ENCODE results near the gene DNAI4. TPM values are rescaled to one million over a fixed set of nuclear protein-coding genes. Genes with fewer than 3 reads are reported as not detected.

DNAI4 gene
- total and polyA plus RNA-seq, 2 of the 8 experiments (the other 6 are each of a cell fraction or from before 2014, with no cell fraction given): 0.32 to 2.1 TPM

DNA sequence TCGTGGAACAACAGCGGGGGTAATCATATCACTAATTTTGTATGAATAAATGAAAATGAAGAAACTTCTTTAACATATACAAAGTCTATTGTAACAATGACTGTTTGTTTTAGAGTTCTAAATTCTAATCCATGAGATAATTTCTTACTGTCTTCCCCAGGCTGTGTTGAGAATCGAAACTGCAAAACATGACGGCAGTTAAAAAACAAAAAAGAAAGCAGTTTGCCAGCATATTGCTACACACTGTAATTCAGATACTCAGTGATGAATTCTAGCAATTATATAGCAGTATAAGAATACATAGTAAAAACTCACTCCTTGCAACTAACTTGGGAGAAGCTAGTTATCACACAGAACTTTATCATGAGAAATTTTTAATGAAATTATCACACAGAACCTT is 145.7 kb downstream of the DNAI4 start:
- CTCF ChIA-PET (ENCODE audit: partially characterized antibody): no interaction called here
- no peaks in the 10 kb centered on the region for H3K36me3 ChIP-seq (ENCODE audit: control insufficient read depth in 2 of 4, insufficient read depth in 4 of 4, low read length in 3 of 4)
- no peak for FAIRE-seq

More for the DNA sequence above, 145.7 kb downstream of the DNAI4 start:
- H3K9me3 ChIP-seq (ENCODE audit: insufficient read depth in 2 of 2, low read depth in 1 of 2, low read length in 1 of 2): peaks cover 4 to 9% of the 10 kb centered on the region in 2 experiments; a peak in 2 of 4 replicates
- H3K14ac ChIP-seq (ENCODE audit: insufficient read length): no peak overlapping the region
- no peak for TF ChIP-seq KDM1A (IDR thresholded peaks at IDR 0.05; ENCODE audit: borderline replicate concordance, low read length)
- no peak for TF ChIP-seq JUND (IDR thresholded peaks at IDR 0.05; ENCODE audit: low read length)
- TF ChIP-seq KDM5A (IDR thresholded peaks at IDR 0.05; ENCODE audit: low read length): no peak
- TF ChIP-seq HDAC6 (IDR thresholded peaks at IDR 0.05; ENCODE audit: low read depth, low read length): no peak
- no peak for TF ChIP-seq SAP30 (IDR thresholded peaks at IDR 0.05; ENCODE audit: insufficient read depth, insufficient replicate concordance, low read length)
- no peak for TF ChIP-seq CHD1 (IDR thresholded peaks at IDR 0.05; ENCODE audit: low read depth, low read length)
- no peak overlapping the region for H3K23ac ChIP-seq (ENCODE audit: insufficient read length)
- H3K4me1 ChIP-seq (replicated peaks in 1 of 4; ENCODE audit: control insufficient read depth in 3 of 4, insufficient read depth in 4 of 4, low read length in 3 of 4): no peaks in the 10 kb centered on the region
- no peak overlapping the region for H2BK20ac ChIP-seq (ENCODE audit: low read length)
- POLR2A ChIA-PET (ENCODE audit: partially characterized antibody): no interaction called here
- H3K18ac ChIP-seq (ENCODE audit: extremely low read depth, low read length): no peak overlapping the region
- H2BK5ac ChIP-seq (ENCODE audit: low read depth, low read length): no peak overlapping the region
- no peak overlapping the region for H2AFZ ChIP-seq (ENCODE audit: low read length)
- no peak overlapping the region for H3K4me3 ChIP-seq (ENCODE audit: extremely low read depth in 1 of 4, insufficient read depth in 2 of 4, low read depth in 3 of 4, low read length in 4 of 4)
- no peak for DNase-seq (ENCODE audit: low read depth in 1 of 2, low spot score in 2 of 2)
- no peak overlapping the region for H3K56ac ChIP-seq (replicated peaks; ENCODE audit: insufficient read length, low read depth, low read length)
- H4K8ac ChIP-seq (ENCODE audit: extremely low read depth, insufficient read depth, low read length): no peak overlapping the region
- H2BK120ac ChIP-seq (replicated peaks; ENCODE audit: low read depth, low read length): no peak overlapping the region
- no peaks in the 10 kb centered on the region for H4K20me1 ChIP-seq (replicated peaks in 1 of 2; ENCODE audit: control insufficient read depth in 1 of 2, insufficient read depth in 2 of 2, low read length in 2 of 2)
- no peak overlapping the region for H2BK15ac ChIP-seq (ENCODE audit: low read length)
- no peak overlapping the region for H3K4me2 ChIP-seq (ENCODE audit: insufficient read depth in 1 of 2, low read depth in 2 of 2, low read length in 2 of 2)
- no peak overlapping the region for H3K4ac ChIP-seq (replicated peaks; ENCODE audit: insufficient read length, low read depth, low read length)
- no peak overlapping the region for H4K5ac ChIP-seq (ENCODE audit: insufficient read length, low read depth, low read length)
- 92% methylated on average over 4 of the region's 4 CpGs; no CpG with 5 or more reads in 1 of the 2 experiments for WGBS, 2 experiments (ENCODE audit: extremely low coverage in 1 of 2, insufficient coverage in 1 of 2, insufficient read length in 1 of 2, insufficient replicate concordance in 2 of 2, low coverage in 1 of 2, low lambda C conversion rate in 2 of 2, missing lambda C conversion rate in 1 of 2)
- no peaks in the 10 kb centered on the region for H3K79me2 ChIP-seq (ENCODE audit: control insufficient read depth in 1 of 2, insufficient read depth in 2 of 2, low read length in 2 of 2)
- no peak overlapping the region for H4K91ac ChIP-seq (replicated peaks; ENCODE audit: insufficient read length, low read length)
- no peak overlapping the region for H3K27ac ChIP-seq (ENCODE audit: low read depth, low read length)
- H2BK12ac ChIP-seq (ENCODE audit: low read depth, low read length): no peak overlapping the region
- no peaks in the 10 kb centered on the region for H3K79me1 ChIP-seq (ENCODE audit: low read depth, low read length)
- no peaks in the 10 kb centered on the region for H3K27me3 ChIP-seq (replicated peaks in 1 of 4; ENCODE audit: control insufficient read depth in 3 of 4, extremely low read depth in 1 of 4, insufficient read depth in 3 of 4, low read length in 3 of 4)
- no peaks in the 10 kb centered on the region for H3K23me2 ChIP-seq (ENCODE audit: low read depth, low read length)
- H3K9ac ChIP-seq (replicated peaks in 1 of 4; ENCODE audit: extremely low read depth in 1 of 4, low read depth in 3 of 4, low read length in 3 of 4): no peak overlapping the region
- no peak overlapping the region for H2AK5ac ChIP-seq (ENCODE audit: low read depth, low read length)

All from H1 (cell line).